GM23338 (cell line): ENCODE measurements around the gene KCNK1. TPM values are rescaled to one million over a fixed set of nuclear protein-coding genes. Genes with fewer than 3 reads are reported as not detected.

Experiments used
- ATAC-seq: fragments of 200-7000 bp; cut with Tn5 transposase; 3 replicates; pipeline ENCODE4 v1.9.1; 2020
- DNase-seq: peaks from one replicate; pipeline ENCODE4 v3.0.0-alpha.2; 2015; ENCODE audit warnings: low spot score
- H2AFZ ChIP-seq: fragments of 200-600 bp; sonication (generic); 2 replicates; pipeline ENCODE4 v1.8.0; 2016; ENCODE audit warnings: antibody characterized with exemption, mild to moderate bottlenecking, moderate library complexity
- H3F3A ChIP-seq: fragments of 200-600 bp; sonication (generic); replicated peaks from 2 replicates; pipeline ENCODE4 v1.8.0; 2017; ENCODE audit warnings: antibody characterized with exemption, mixed run types, low read depth
- H3K27ac ChIP-seq: fragments of 200-600 bp; sonication (generic); 2 replicates; pipeline ENCODE4 v1.6.1; 2016; ENCODE audit warnings: low read depth
- H3K27me3 ChIP-seq: fragments of 200-600 bp; sonication (generic); 2 replicates; pipeline ENCODE4 v1.8.0; 2016; ENCODE audit warnings: mild to moderate bottlenecking, mixed run types, moderate library complexity; ENCODE audit not compliant: insufficient read depth
- H3K36me3 ChIP-seq: fragments of 200-600 bp; sonication (generic); 2 replicates; pipeline ENCODE4 v1.8.0; 2016; ENCODE audit warnings: mild to moderate bottlenecking; ENCODE audit not compliant: insufficient read depth
- H3K4me1 ChIP-seq: fragments of 200-600 bp; sonication (generic); 2 replicates; pipeline ENCODE4 v1.8.0; 2016; ENCODE audit warnings: mild to moderate bottlenecking, moderate library complexity; ENCODE audit not compliant: insufficient read depth
- H3K4me2 ChIP-seq: fragments of 200-600 bp; sonication (generic); 2 replicates; pipeline ENCODE4 v1.7.1; 2017; ENCODE audit warnings: mixed run types
- H3K4me3 ChIP-seq: fragments of 200-600 bp; sonication (generic); 2 replicates; pipeline ENCODE4 v1.6.1; 2016; ENCODE audit warnings: mixed run types
- H3K79me2 ChIP-seq: fragments of 200-600 bp; sonication (generic); replicated peaks from 2 replicates; pipeline ENCODE4 v1.8.0; 2017; ENCODE audit warnings: mild to moderate bottlenecking; ENCODE audit not compliant: insufficient read depth
- H3K9me2 ChIP-seq: fragments of 200-600 bp; sonication (generic); 2 replicates; pipeline ENCODE4 v1.8.0; 2017; ENCODE audit not compliant: insufficient read depth
- H4K20me1 ChIP-seq: fragments of 200-600 bp; sonication (generic); replicated peaks from 2 replicates; pipeline ENCODE4 v1.8.0; 2017; ENCODE audit warnings: mild to moderate bottlenecking; ENCODE audit not compliant: insufficient read depth
- H3K27ac Mint-ChIP-seq: 2 replicates; pipeline ENCODE4 v1.8.0; 2020; ENCODE audit warnings: inconsistent platforms, mild to moderate bottlenecking, moderate library complexity, mixed read lengths
- H3K27me3 Mint-ChIP-seq: 3 replicates; pipeline ENCODE4 v1.8.0; 2022; ENCODE audit warnings: low read depth, mild to moderate bottlenecking, moderate library complexity, mixed read lengths, inconsistent platforms; ENCODE audit not compliant: insufficient read depth, poor library complexity
- H3K36me3 Mint-ChIP-seq: 3 replicates; pipeline ENCODE4 v1.8.0; 2021; ENCODE audit warnings: low read depth, mild to moderate bottlenecking, inconsistent platforms, moderate library complexity, mixed read lengths
- H3K4me1 Mint-ChIP-seq: 3 replicates; pipeline ENCODE4 v1.8.0; 2020; ENCODE audit warnings: mild to moderate bottlenecking, inconsistent platforms, mixed read lengths
- H3K4me3 Mint-ChIP-seq: 3 replicates; pipeline ENCODE4 v1.8.0; 2021; ENCODE audit warnings: moderate library complexity, mild to moderate bottlenecking, inconsistent platforms, mixed read lengths
- H3K9me3 Mint-ChIP-seq: 3 replicates; pipeline ENCODE4 v1.8.0; 2020; ENCODE audit warnings: moderate library complexity, mild to moderate bottlenecking, inconsistent platforms, mixed read lengths
- CREB1 ChIP-seq: fragments of 250-450 bp; sonication (Bioruptor Pico); IDR thresholded peaks from 2 replicates; pipeline ENCODE4 v1.5.0; 2020; ENCODE audit warnings: low read depth, mild to moderate bottlenecking, moderate library complexity
- CTCF ChIP-seq, 2 experiments: fragments of 200-600 bp in 1 of 2; sonication (generic) in 1 of 2; conservative IDR thresholded peaks; 2 replicates each; pipeline versions ENCODE4 v1.5.1 to v1.6.1; 2016 to 2017; ENCODE audit warnings: antibody characterized with exemption in 2 of 2, low read depth in 2 of 2, mild to moderate bottlenecking in 2 of 2, moderate library complexity in 1 of 2
- ETS1 ChIP-seq: IDR thresholded peaks from 2 replicates; pipeline ENCODE4 v1.6.1; 2016; ENCODE audit warnings: antibody characterized with exemption
- EZH2 ChIP-seq: fragments of 200-600 bp; sonication (generic); IDR thresholded peaks from one replicate; pipeline ENCODE4 v1.8.0; 2017; ENCODE audit warnings: antibody characterized with exemption, mild to moderate bottlenecking, low read depth; ENCODE audit not compliant: unreplicated experiment
- EZH2phosphoT487 ChIP-seq: fragments of 200-600 bp; sonication (generic); IDR thresholded peaks from one replicate; pipeline ENCODE4 v1.8.1; 2018; ENCODE audit warnings: antibody characterized with exemption; ENCODE audit not compliant: unreplicated experiment
- JUNB ChIP-seq: IDR thresholded peaks from one replicate; pipeline ENCODE4 v1.6.1; 2016; ENCODE audit warnings: antibody characterized with exemption; ENCODE audit not compliant: unreplicated experiment
- NANOG ChIP-seq: IDR thresholded peaks from 2 replicates; pipeline ENCODE4 v1.6.1; 2016; ENCODE audit warnings: antibody characterized with exemption, borderline replicate concordance
- POLR2AphosphoS5 ChIP-seq: IDR thresholded peaks from 2 replicates; pipeline ENCODE4 v1.6.1; 2016; ENCODE audit warnings: antibody characterized with exemption, low read depth
- REST ChIP-seq: IDR thresholded peaks from one replicate; pipeline ENCODE4 v1.6.1; 2018; ENCODE audit warnings: antibody characterized with exemption; ENCODE audit not compliant: unreplicated experiment
- STAT1 ChIP-seq: IDR thresholded peaks from one replicate; pipeline ENCODE4 v1.6.1; 2016; ENCODE audit warnings: antibody characterized with exemption; ENCODE audit not compliant: unreplicated experiment
- ZNF114 ChIP-seq: fragments of 250-450 bp; sonication (Bioruptor Pico); IDR thresholded peaks from 2 replicates; pipeline ENCODE4 v1.5.0; 2020; ENCODE audit warnings: mild to moderate bottlenecking, moderate library complexity
- ZNF331 ChIP-seq: fragments of 250-450 bp; sonication (Bioruptor Pico); IDR thresholded peaks from 2 replicates; pipeline ENCODE4 v1.5.0; 2020; ENCODE audit warnings: low read depth, mild to moderate bottlenecking, moderate library complexity
- ZNF462 ChIP-seq: fragments of 250-450 bp; sonication (Bioruptor Pico); IDR thresholded peaks from 2 replicates; pipeline ENCODE4 v1.5.0; 2020; ENCODE audit warnings: mild to moderate bottlenecking, moderate library complexity
- polyA plus RNA-seq: library from polyadenylated mRNA; unstranded; fragments of >200 nt; fragmentation: Nextera tagmentation; extraction: Ambion mirVana; gene quantifications from 2 replicates; pipeline ENCODE4 v1.2.1, GENCODE V29; 2016
- total RNA-seq: library from RNA; depleted of rRNA; stranded (reverse); fragments of >200 nt; shearing (Covaris generic); gene quantifications from 2 replicates; pipeline ENCODE4 v1.2.3, GENCODE V29; 2014

KCNK1 gene
- total and polyA plus RNA-seq, 2 experiments from 2014 or later: 10.1 to 12.7 TPM

- Histone ChIP-seq H3K4me1 (peaks cover 12% of the 10 kb centered on the region), H3K27ac (no peak overlapping the region), H3K27me3 (no peaks in the 10 kb centered on the region), H3K36me3 (peaks cover 5% of the 10 kb centered on the region; the same call in 1 of the 2 replicates), H2AFZ (no peak overlapping the region), H3F3A (no peaks in the 10 kb centered on the region), H4K20me1 (peaks cover 4% of the 10 kb centered on the region; the same call in 1 of the 2 replicates), H3K9me2 (no peaks in the 10 kb centered on the region), H3K79me2 (no peaks in the 10 kb centered on the region), H3K4me3 (no peak overlapping the region), H3K4me2 (no peak overlapping the region)
- Mint-ChIP-seq H3K36me3 (no peaks in the 10 kb centered on the region; the same call in 1 of the 3 replicates), H3K9me3 (no peaks in the 10 kb centered on the region), H3K4me3 (no peak overlapping the region), H3K27me3 (no peaks in the 10 kb centered on the region), H3K27ac (no peak overlapping the region), H3K4me1 (peaks cover 12% of the 10 kb centered on the region)
- TF ChIP-seq CREB1 (CRISPR knock-in tag) (no peak), JUNB (no peak), ZNF331 (CRISPR knock-in tag) (no peak), CTCF (conservative IDR thresholded peaks at IDR 0.05; ENCODE audit: low read depth in 2 of 2) (no peak), POLR2AphosphoS5 (no peak), STAT1 (no peak), ZNF462 (CRISPR knock-in tag) (no peak), EZH2 (no peak), ETS1 (no peak), EZH2phosphoT487 (no peak), REST (no peak), NANOG (no peak), ZNF114 (CRISPR knock-in tag) (no peak)
- ATAC-seq: no peak
- no peak for DNase-seq
Measured at GRCh38 chr1:233659495-233659894, 45.6 kb downstream of the KCNK1 start.
